Activated naive CD4-positive, alpha-beta T cell treated with anti-CD3 and anti-CD28 coated beads, Interleukin-2, amount 50 U/mL, for 72 hours (primary cell): ENCODE measurements around the gene CHCHD4. TPM values are rescaled to one million over a fixed set of nuclear protein-coding genes. Genes with fewer than 3 reads are reported as not detected.

Source experiments
- ATAC-seq, 2 donors: fragments of 150-1000 bp; cut with Tn5 transposase; 2 replicates each; pipeline ENCODE4 v1.10.0; 2021; ENCODE audit warnings: mild to moderate bottlenecking in 2 of 2, moderate library complexity in 2 of 2
- DNase-seq, 2 donors: peaks; one replicate each; pipeline ENCODE4 v3.0.0; 2021 to 2022; ENCODE audit warnings: low spot score in 2 of 2
- H3K27ac Mint-ChIP-seq, 2 donors: one replicate each; pipeline ENCODE4 v1.8.0; 2022; ENCODE audit warnings: mild to moderate bottlenecking in 2 of 2, mixed read lengths in 2 of 2
- H3K36me3 Mint-ChIP-seq, 2 donors: one replicate each; pipeline ENCODE4 v1.8.0; 2022; ENCODE audit warnings: mixed read lengths in 2 of 2
- H3K9me3 Mint-ChIP-seq, 2 donors: one replicate each; pipeline ENCODE4 v1.8.0; 2022; ENCODE audit warnings: mixed read lengths in 2 of 2
- total RNA-seq, 2 donors: library from RNA; stranded (reverse); gene quantifications; one replicate each; pipeline ENCODE4 v1.2.3, GENCODE V29; 2022

Gene CHCHD4
- total RNA-seq, 2 donors from 2014 or later: 10.0 to 23.2 TPM

DNA sequence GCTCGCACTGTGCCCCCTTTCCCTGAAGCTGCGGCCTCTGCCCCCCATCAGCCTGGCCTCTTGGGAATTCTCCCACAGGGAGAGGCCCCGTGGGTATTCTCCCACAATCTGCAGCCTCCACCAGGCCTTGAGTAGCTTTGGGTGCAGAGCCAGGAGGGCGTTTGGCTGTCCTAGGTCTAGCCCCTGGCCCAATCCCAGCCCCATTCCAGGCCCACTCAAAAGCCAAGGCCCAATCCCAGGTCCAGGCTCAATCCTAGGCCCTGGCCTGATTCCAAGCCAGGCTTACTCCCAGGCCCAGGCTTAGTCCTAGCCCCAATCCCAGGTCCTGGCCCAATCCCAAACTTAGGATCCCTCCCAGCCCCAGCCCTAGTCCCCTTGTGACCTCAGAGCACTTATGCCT is 59.8 kb downstream of the CHCHD4 start:
- ATAC-seq (no peak), DNase-seq (no peak)
- H3K27ac Mint-ChIP-seq: no peak overlapping the region
- H3K9me3 Mint-ChIP-seq: no peaks in the 10 kb centered on the region
- H3K36me3 Mint-ChIP-seq: peaks cover 0 to 2% of the 10 kb centered on the region in 2 donors

DNA sequence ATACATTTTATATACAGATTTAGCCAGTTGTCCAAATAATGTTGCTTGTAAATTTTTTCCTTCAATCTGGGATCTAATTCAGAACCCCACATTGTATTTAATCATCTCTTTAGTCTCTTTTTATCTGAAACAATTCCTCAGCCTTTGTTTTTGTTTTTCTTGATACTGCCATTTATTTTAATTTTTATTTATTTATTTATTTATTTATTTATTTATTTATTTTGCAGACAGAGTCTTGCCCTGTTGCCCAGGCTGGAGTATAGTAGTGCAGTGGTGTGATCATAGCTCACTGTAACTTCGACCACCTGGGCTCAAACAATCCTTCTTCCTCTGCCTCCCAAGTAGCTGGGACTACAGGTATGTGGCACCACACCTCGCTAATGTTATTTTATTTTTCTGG is 61.5 kb downstream of the CHCHD4 start:
- Mint-ChIP-seq H3K27ac (no peak overlapping the region), H3K36me3 (no peaks in the 10 kb centered on the region), H3K9me3 (no peaks in the 10 kb centered on the region)
- DNase-seq: no peak
- ATAC-seq: no peak

Other genes starting within 250 kb of the CHCHD4 start
- under 1 TPM; 0.06 to 0.14 TPM for gene WNT7A, start 244.8 kb downstream of the CHCHD4 start, total RNA-seq
- gene TMEM43, start 182 bp upstream of the CHCHD4 start, total RNA-seq: 10 to 100 TPM; 17.5 to 37.1 TPM
- gene XPC, start 53.7 kb upstream of the CHCHD4 start, total RNA-seq: 10 to 100 TPM; 24.5 to 51.4 TPM
- gene LSM3, start 53.9 kb upstream of the CHCHD4 start, total RNA-seq: 10 to 100 TPM; 20.5 to 24.5 TPM